Measurements from ENCODE around the gene CFAP57. TPM values are rescaled to one million over a fixed set of nuclear protein-coding genes. Genes with fewer than 3 reads are reported as not detected.
A peak's percentile ranks its signal among the peaks of the same experiment; 100 is the strongest.

CFAP57 gene
- total RNA-seq, 4 donors from 2014 or later, result 0.19 to 0.38 (median 0.24) TPM

- TF ChIP-seq, protein P1, sequence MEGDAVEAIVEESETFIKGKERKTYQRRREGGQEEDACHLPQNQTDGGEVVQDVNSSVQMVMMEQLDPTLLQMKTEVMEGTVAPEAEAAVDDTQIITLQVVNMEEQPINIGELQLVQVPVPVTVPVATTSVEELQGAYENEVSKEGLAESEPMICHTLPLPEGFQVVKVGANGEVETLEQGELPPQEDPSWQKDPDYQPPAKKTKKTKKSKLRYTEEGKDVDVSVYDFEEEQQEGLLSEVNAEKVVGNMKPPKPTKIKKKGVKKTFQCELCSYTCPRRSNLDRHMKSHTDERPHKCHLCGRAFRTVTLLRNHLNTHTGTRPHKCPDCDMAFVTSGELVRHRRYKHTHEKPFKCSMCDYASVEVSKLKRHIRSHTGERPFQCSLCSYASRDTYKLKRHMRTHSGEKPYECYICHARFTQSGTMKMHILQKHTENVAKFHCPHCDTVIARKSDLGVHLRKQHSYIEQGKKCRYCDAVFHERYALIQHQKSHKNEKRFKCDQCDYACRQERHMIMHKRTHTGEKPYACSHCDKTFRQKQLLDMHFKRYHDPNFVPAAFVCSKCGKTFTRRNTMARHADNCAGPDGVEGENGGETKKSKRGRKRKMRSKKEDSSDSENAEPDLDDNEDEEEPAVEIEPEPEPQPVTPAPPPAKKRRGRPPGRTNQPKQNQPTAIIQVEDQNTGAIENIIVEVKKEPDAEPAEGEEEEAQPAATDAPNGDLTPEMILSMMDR (IDR thresholded peaks at IDR 0.05), result no peak
- no peak for TF ChIP-seq POLR2A (IDR thresholded peaks at IDR 0.05)
- intact Hi-C loops (cut with DNase I; ENCODE audit: low total_unique reads), result no loop called here
- DNase-seq (ENCODE audit: low spot score in 2 of 2), result no peak
- no peak overlapping the region for H3K4me3 ChIP-seq (ENCODE audit: low read depth, poor library complexity, severe bottlenecking)
- WGBS, 2 donors, result 97 to 99% methylated on average over 3 of the region's 3 CpGs
These were observed 12.3 kb downstream of the CFAP57 start for GRCh38 chr1:43184388-43184787.

GRCh38 chr1:43184995-43185394 is 12.9 kb downstream of the CFAP57 start:
- TF ChIP-seq, protein P1 (IDR thresholded peaks at IDR 0.05), result no peak
- TF ChIP-seq POLR2A (IDR thresholded peaks at IDR 0.05), result no peak
- no peak for DNase-seq (ENCODE audit: low spot score in 2 of 2)

DNA sequence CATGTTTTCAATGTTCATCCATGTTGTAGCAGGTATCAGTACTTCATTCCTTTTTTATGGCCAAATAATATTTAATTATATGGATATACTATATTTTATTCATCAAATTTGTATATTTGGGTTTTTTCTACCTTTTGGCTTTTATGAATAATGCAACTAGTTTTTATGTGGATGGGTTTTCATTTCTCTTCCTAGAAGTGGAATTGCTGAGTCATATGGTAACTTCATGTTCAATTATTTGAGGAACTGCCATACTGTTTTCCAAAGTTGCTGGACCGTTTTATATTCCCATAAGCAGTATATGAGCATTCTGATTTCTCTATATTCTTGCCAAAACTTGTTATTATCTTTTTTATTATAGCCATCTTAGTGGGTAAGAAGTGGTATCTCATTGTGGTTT is 16.0 kb downstream of the CFAP57 start:
- intact Hi-C loops (cut with DNase I; ENCODE audit: low total_unique reads), result no loop called here
- H3K4me3 ChIP-seq (ENCODE audit: low read depth, poor library complexity, severe bottlenecking), result no peak overlapping the region
- no peak for DNase-seq (ENCODE audit: low spot score in 2 of 2)
- TF ChIP-seq POLR2A (IDR thresholded peaks at IDR 0.05), result no peak
- TF ChIP-seq, protein P1 (IDR thresholded peaks at IDR 0.05), result no peak
- 48 to 77% methylated on average over 1 of the region's 1 CpG for WGBS, 2 donors

More at GRCh38 chr1:43184995-43185394, 12.9 kb downstream of the CFAP57 start:
- intact Hi-C loops (cut with DNase I; ENCODE audit: low total_unique reads), result no loop called here
- H3K4me3 ChIP-seq (ENCODE audit: low read depth, poor library complexity, severe bottlenecking), result no peak overlapping the region
- WGBS, 2 donors, result 86% methylated on average over 3 of the region's 3 CpGs

GRCh38 chr1:43194509-43194908 is 22.4 kb downstream of the CFAP57 start:
- TF ChIP-seq, protein P1 (IDR thresholded peaks at IDR 0.05), result no peak
- no peak for TF ChIP-seq POLR2A (IDR thresholded peaks at IDR 0.05)
- no peak overlapping the region for H3K4me3 ChIP-seq (ENCODE audit: low read depth, poor library complexity, severe bottlenecking)
- intact Hi-C loops (cut with DNase I; ENCODE audit: low total_unique reads), result no loop called here
- no peak for DNase-seq (ENCODE audit: low spot score in 2 of 2)

GRCh38 chr1:43197343-43198127 is 25.4 kb downstream of the CFAP57 start:
- DNase-seq (ENCODE audit: low spot score in 2 of 2), result peak in 1 of 2 donors; percentile 34
- no peak for TF ChIP-seq POLR2A (IDR thresholded peaks at IDR 0.05)
- TF ChIP-seq, protein P1 (IDR thresholded peaks at IDR 0.05), result no peak
- no peak overlapping the region for H3K4me3 ChIP-seq (ENCODE audit: low read depth, poor library complexity, severe bottlenecking)
- WGBS, 2 donors, result 89 to 90% methylated on average over 7 of the region's 7 CpGs
- intact Hi-C loops (cut with DNase I; ENCODE audit: low total_unique reads), result no loop called here
